ENCODE data around the gene TSSK6.

TSSK6 gene

DNA sequence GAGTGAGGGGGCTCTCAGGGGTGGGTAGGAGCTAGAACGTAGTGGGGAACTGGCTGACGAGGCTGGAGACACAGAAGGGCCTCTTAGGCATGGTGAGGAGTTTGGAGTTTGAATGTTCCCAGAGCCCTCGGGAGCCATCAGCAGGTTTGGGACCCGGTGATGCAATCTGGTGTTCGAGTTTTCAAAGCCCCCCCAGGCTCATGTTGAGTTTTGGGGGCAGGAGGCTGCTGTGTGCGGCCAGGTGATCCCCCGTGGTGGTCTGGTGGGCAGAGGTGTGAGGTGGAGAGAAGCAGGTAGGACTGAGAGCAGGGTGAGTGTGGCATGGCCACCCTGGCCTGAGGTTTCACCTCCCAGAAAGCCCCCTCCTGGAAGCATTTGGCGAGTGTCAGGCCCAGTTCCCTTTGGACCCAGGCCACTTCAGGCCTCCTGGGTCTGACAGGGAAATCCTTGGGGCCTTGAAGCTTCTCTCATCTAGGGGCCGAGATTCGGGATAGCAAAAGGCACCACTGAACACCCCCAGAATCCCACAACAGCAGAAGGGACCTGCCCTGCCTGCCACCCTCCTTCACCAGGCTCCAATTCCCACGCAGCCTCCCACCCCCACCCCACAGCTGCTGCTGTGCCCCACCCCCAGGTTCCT, 14.6 kb upstream of the TSSK6 start:
- no peak for DNase-seq

DNA sequence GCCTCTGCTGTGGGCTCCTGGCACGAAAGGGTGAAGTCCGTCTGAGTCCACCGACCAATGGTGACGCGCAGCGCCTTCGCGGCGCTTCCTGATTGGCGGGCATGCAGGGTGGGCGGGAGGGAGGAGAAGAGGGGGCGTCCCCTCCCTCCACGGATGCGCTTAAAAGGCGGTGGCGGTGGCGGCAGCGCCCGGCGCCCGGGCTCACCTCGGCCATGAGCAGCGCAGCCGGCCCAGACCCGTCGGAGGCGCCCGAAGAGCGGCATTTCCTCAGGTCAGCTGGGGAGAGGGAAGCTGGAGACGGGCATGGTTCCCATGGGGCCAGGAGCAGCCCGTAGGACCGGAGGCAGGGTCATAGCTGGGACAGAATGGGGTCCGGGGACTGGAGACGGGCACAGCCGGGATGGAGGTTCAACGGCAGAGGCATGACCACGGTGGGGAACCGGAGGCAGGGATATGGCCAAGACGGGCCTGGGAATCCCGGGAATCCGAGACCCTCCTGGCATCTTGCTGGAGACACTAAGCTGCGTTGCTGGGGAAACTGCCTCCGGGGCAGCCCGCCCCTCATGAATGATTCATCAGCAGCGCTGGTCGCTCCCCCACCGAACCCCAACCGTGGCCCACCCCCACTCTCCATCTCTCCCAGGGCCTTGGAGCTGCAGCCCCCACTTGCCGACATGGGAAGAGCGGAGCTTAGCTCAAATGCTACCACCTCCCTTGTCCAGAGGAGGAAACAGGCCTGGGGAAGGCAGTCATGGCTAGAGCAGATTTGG, 13.6 kb upstream of the TSSK6 start, which contains the start of gene YJEFN3:
TSS of gene YJEFN3 (plus strand) at position 191 of the 770 bp plus-strand sequence. CDS start at position 213, 22 bp downstream.
- no peak for DNase-seq

DNA sequence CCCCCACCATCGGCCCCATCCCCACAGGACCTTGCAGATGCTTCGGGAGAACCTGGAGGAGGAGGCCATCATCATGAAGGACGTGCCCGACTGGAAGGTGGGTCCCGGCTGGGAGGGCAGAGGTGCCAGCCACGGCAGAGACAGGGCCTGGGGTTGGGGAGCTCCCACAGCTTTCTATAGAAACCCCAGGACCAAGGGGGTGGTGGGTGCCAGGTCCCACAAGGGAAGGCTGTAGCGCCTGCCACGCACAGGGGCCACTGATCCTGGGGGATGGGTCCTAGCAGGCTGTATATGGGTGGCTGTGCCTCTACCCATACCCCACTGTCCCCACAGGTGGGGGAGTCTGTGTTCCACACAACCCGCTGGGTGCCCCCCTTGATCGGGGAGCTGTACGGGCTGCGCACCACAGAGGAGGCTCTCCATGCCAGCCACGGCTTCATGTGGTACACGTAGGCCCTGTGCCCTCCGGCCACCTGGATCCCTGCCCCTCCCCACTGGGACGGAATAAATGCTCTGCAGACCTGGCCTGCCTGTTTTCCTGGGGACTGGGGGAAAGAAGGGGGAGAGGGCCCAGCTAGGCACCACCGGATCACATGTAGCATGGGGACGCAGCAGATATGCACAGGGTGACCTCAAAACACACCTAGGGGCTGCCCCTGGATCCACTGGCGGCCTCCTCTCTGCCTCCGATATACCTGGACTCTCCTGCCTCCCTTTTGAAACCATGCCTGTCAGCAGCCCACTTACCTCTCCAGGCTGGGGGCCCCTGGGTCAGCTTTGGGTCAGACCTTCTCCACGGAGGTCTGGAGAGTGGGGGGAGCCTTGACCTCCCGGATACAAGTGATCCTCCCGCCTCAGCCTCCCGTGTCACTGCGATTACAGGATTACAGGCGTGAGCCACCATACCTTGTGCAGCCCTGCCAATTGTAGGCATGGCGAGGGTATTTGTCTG, 12.6 kb upstream of the TSSK6 start:
- DNase-seq: no peak

DNA sequence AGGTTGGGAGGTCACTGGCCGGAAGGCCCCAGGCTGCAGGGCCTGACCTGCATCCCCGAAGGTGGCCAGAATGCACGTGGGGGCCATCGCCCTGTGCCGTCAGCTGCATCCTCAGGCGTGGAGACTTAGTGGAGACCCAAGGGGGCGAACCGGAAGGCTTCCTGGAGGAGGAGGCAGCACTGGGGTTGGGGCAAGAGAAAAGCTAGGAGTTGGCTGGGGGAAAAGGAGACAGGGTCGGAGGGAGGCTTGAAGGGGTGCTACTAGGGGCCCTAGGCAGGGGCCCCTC, 12.0 kb upstream of the TSSK6 start:
- no peak for DNase-seq

DNA sequence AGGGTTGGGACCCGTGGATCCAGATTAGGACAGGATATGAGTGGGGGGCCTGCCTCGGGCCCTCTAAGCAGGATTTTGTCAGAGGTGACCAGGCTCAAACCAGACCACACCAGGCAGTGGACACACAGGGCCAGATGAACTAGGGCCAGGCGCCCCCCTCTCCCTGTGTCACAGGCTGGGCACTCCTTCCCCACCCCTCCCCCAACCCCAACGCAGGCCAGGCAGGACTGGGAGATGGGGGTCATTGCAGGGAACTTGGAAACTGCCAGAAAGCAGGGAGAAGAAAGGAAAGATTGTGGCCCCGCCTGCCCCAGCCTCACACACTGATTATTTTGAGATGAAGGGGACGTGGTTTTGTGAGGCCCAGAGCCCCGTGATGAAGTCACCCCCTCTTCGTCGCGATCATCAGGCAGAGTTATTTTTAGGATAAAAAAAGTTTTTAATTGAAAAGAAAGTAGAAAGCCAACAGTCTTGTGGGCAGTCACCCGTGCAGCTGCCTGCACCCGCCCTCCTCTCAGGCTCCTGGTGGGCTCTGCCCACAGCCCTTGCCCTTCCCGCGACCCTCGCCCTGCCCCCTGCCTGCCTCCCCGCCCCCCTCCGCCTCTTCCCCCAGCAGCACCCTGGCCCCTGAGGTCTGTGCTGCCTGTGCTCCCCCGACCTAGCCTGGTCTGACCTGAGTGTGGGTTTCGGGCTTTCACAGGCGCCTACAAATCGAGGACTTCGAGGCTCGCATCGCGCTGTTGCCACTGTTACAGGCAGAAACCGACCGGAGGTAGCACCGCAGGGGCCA, 11.4 kb upstream of the TSSK6 start:
- no peak for DNase-seq

DNA sequence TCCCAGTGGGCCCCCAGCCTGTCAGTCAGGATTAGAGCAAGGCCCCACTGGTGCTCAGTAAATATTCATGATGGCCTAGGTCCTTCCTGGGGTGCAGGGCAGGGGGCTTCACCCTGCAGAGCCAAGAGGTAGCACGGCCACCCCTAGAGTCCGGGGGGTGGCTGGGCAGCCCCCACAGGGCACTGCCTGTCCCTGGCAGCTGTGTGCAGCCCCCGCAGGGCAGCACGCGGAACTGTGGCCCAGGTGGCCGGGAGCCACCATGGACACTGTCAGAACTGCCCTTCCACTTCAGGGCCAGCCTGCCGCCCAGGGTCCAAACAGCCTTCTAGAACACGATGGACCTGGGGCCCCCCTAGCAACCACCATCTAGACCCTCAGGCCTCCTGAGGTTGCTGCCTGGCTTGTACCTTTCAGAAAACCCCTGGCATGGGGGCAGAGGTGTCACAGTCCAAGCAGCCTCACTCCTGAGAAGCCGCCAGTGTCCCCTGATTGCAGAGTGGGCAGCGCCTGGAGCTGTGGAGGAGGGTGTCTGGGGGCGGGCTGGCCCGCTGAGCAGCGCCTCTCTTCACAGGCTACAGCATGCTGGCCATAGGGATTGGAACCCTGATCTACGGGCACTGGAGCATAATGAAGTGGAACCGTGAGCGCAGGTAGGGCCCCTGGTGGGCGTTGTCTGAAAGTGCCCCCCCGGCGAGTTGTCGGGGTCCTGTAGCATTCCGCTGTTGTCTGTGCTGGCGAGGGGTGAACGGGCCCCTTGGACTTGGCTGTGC, 10.4 kb upstream of the TSSK6 start:
- no peak for DNase-seq

DNA sequence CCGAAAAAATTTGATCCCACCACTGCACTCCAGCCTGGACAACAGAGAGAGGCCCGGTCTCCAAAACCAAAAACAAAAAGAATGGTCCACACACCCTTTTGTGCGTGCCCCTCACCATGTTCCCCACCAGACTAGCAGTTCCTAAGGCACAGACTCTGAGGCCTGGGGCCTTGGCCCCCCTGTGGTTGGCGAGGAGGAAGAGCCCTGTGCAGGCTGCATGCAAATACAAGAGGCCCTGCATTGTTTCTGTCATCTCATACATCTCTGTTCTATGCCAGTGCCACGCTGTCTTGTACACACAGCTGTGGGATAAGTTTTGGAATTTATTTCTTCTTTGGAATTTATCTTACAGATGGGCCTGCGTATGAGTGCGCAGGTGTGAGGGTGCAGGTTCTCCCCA, 8.7 kb upstream of the TSSK6 start:
- DNase-seq: no peak

DNA sequence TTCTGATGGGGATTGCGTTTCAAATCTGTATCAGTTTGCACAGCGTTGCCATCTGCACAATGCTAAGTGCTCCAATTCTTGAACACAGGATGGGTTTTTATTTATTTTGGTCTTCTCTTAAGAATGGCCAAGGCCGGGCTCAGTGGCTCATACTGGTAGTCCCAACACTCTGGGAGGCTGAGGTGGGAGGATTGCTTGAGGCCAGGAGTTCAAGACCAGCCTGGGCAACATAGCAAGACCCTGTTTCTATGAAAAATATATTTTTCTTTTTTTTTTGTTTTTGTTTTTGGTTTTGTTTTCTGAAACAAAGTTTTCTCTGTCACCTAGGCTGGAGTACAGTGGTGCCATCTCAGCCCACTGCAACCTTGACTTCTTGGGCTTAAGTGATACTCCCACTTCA, 7.8 kb upstream of the TSSK6 start:
- no peak for DNase-seq

DNA sequence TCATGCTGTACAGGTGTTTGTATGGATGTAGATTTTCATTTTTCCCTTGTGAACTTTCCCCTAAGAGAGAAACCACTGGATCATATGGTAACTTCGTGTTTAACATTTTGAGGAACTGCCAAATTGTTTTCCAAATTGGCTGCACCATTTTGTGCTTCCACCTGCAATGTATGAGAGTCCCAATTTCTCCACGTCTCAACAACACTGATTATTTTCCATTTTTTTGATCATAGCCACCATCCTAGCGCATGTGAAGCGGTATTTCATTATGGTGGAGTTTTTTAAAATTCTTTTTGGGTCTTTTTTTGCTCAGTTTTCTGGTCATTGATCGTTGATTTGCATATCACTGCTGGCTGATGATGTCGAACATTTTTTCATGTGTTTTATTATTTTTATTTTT, 5.6 kb upstream of the TSSK6 start:
- DNase-seq: no peak

DNA sequence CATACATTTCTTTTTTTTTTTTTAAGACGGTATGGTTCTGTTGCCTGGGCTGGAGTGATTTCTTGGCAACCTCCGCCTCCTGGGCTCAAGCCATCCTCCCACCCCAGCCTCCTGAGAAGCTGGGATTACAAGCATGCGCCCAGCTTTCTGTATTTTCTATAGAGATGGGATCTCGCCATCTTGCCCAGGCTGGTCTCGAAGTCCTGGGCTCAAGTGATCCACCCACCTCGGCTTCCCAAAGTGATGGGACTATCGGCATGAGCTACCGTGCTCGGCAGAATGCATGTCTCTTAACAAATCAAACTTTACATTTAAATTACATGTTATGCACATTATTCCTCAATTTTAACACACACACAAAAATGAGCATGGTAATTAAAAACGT, 1.9 kb upstream of the TSSK6 start:
- no peak for DNase-seq

DNA sequence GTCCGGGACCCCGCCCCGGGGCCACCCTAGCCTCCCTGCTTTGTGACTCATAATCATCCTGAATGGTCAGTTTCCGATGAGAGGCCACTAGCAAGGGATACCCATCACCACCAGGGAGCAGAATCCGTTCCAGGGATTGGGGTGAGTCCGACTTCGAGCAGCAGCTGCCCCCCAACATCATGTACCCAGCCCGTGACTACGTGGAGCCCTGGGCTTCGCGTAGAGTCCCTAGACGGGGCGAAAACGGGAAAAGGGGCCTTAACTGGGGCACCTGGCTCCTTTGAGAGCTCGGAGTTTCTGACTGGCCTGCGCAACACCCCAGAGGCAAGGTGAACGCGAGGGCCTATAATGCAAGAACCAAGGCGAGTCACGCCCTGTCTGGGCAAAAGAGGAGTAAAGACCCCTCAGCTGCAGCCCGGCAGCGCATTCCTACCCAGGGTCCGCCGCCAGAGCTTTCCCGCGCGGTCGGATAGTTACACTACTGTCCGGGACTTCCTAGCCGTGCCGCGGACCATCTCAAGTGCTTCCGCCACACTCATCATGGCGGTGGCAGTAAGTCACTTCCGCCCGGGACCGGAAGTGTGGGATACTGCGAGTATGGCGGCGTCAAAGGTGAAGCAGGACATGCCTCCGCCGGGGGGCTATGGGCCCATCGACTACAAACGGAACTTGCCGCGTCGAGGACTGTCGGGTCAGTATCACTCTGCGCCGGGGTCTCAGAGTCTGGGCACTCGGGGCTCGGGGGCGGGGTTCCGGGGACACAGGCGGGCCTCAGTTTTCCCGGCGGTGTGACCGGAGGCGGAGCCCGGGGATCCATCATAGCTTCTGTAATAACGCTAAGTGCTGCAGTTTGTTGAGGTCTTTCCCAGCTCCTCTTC, 533 bp upstream of the TSSK6 start, which contains the start of gene NDUFA13:
TSS of gene NDUFA13 (plus strand) at position 584 of the 878 bp plus-strand sequence. CDS start at position 598, 14 bp downstream.
- peak; percentile 95 for DNase-seq

DNA sequence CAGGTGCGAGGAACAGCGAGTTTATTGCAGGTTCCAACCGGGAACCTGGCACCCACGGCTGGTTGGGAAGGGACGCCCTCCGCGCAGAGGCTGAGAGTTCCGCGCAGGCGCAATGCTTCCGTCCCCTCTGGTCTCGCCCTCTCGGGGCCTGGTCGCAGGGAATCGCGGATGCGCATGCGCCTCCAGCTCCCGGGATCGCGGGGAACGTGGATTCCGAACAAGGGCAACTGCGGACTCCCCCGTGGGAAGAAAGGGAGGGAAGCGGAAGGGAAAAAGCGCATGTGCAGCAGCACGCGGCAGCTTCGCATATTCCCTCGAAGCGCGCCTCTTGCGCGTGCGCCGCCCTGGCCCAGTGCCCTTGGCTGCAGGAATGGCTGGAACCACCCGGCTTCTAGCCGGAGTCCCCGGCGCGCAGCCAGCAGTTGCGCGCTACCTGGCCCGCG, 1.1 kb downstream of the TSSK6 start:
- DNase-seq: no peak

DNA sequence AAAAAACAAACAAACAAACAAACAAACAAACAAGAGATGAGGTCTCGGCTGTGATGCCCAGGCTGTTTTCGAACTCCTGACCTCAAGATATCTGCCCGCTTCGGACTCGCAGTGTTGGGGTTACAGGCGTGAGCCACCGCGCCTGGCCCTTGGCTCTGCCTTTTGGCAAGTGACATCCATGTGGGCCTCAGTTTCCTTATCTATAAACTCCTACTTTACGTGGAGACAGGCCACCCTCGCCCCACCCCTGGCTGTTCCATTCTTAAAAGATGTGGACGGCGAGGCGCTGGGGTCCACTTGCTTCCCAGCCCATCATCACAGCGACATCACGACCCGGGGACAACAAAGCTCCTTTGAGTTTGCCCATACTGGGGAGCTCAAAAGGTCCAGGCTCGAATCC, 1.7 kb downstream of the TSSK6 start:
- no peak for DNase-seq

DNA sequence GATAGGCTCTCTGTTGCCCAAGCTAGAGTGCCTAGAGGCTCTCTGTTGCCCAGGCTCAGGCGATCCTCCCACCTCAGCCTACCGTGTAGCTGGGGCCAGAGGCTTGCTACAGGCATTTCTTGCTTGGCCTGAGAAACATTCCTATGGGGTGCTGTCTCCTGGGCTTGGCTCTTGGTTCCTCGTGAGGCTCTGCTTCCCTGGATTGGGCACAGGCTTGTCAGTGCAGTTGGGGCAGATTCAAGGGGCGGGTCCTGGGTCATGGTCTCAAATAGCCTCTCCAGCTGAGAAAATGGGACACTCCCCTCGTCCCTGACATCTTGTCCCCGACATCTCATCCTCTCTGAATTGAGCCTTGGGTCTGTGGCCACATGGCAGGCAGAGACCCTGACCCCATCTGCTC, 4.9 kb downstream of the TSSK6 start:
- DNase-seq: no peak

DNA sequence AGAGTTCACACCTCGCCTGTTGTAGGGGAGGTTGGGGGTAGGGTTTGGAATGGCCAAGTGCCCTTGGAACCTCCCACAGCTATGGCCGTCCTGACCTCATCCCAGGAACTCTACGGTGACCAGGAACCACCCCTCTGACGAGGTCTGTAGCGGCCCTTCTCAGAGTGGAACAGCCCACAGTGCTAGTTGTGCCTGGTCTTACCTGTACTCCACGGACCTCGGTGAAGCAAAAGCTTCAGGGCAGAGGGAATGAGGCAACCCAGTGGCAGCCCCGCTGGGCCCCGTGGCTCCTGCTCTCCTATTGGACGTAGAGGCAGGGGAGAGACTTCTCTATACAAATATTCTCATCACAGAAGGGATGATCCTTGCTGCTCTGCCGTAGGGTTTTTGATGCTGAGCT, 7.1 kb downstream of the TSSK6 start:
- DNase-seq: no peak

DNA sequence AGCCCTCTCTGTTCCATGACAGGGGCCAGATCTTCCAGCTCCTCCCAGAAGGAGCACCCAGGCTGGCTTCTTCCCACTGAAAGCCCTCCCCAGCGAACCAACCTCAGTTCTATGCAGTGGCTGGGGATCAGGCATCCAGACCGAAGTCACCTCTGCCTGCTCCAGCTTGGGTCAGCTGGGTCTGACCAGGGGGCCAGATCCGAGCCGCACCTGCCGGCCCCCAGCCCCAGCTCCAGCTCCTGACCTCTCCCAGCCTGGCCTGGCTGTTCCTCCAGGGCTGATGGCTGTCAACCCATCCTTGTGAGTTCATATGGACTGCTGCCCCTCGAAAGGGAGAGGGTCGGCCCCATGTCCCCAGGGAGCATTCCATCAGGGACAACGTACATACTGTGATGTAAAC, 8.0 kb downstream of the TSSK6 start:
- DNase-seq: no peak

DNA sequence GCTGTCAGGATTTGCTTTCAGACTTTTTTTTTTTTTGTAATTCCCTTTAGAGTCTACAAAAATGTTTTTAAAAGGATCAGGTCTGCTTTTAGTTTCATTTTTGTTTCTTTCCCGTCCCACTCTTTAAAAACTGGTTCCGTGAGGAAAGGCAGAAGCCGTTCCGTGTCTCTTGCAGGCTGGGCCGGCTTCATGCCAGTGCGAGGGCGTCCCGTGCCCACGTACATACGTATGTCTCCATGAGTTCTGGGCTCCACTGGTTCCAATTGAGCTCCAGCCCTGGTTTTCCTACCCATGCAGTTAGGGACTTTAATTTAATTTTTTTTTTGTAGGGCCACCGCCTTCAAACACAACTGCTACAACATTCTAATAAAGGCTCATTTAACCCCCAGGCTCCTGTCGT, 8.8 kb downstream of the TSSK6 start:
- DNase-seq: no peak

DNA sequence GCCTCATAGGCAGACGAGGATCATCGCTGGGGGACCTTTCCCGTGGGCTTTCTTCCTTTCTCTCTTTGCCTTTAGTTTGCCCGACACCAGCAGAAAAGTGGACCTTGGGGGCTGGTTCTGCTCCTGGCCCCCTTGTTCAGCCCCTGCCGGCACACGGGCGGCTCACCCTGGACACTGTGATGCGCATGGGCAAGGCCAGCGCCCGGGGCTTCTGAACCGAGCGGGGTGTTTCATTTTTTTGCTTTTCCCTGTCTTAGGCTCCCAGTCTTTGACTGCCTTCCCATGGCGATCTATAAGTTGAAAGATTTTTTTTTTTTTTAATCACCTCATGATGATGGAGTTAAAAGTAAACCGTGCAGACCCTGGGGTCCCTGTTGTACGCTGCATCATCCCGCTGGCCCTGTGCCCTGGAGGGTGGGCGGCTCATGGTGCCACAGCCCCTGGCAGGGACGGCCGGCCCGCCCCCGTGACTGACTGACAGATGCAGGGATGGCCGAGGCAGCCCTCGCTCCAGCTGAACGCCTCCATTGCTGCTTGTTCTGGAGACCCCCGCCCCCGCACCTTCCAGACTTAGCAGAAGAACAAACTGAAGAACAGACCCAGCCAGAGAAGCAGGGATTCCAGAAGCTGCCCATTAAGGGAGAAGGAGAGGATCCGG, 9.6 kb downstream of the TSSK6 start:
- DNase-seq: no peak

DNA sequence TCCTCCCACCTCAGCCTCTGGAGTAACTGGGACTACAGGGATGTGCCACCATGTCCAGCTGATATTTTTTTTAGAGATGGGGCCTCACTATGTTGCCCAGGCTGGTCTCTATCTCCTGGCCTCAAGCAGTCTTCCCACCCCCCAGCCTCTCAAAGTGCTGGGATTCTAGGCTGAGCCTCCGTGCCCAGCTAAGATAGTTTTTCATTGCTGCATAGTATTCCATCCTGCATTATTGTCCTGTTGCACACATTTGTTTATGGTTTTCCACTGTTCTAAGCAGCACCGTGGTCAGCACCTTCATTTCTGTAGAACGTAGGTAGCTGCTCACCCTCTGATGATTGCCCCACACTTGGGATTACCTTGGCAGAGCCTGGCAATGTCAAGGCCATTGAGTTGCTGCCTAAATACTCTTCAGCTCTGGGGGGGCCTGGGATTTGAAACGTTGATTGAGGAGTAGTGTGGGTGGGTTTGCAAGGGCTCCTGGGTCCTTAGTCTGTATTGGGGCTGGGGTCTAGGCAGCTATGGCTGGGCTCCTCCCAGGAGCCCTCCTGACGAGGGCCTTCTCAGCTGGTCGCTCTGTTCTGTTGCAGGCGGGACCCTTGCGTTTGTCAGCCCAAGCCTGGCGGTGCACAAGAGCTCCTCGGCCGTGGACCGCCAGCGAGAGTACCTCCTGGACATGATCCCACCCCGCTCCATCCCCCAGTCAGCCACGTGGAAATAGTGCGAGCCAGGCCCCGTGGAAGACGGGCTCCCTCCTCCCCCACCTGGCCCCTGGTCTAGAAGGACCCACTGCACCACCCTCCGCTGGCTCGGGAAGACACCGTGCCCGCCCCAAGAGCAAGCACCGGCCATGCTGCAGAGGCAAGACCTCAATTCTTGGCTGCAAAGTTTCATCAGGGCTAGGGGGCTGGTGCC, 10.3 kb downstream of the TSSK6 start:
- DNase-seq: no peak

All from activated naive CD4-positive, alpha-beta T cell treated with Interleukin-2 at 50 U/mL for 16 hours (primary cell).